Ishikawa (cell line): ENCODE data around the gene RCOR3.

ENCODE experiments used
- CEBPB ChIP-seq: IDR thresholded peaks from 2 replicates; pipeline ENCODE4 v1.6.1; 2012
- EGR1 ChIP-seq: IDR thresholded peaks from 2 replicates; pipeline ENCODE4 v1.6.1; 2012
- EP300 ChIP-seq: IDR thresholded peaks from 2 replicates; pipeline ENCODE4 v1.6.1; 2012; ENCODE audit warnings: borderline replicate concordance
- FOXM1 ChIP-seq: IDR thresholded peaks from 2 replicates; pipeline ENCODE4 v1.6.1; 2012; ENCODE audit warnings: low read depth, borderline replicate concordance
- RAD21 ChIP-seq: IDR thresholded peaks from 2 replicates; pipeline ENCODE4 v1.6.1; 2012; ENCODE audit warnings: low read depth
- REST ChIP-seq: IDR thresholded peaks from 2 replicates; pipeline ENCODE4 v1.6.1; 2012; ENCODE audit warnings: low read depth, mild to moderate bottlenecking
- TAF1 ChIP-seq: IDR thresholded peaks from 2 replicates; pipeline ENCODE4 v1.6.1; 2012; ENCODE audit warnings: low read depth, mild to moderate bottlenecking
- TCF12 ChIP-seq: IDR thresholded peaks from 2 replicates; pipeline ENCODE4 v1.6.1; 2012; ENCODE audit warnings: low read depth
- TEAD4 ChIP-seq: IDR thresholded peaks from 2 replicates; pipeline ENCODE4 v1.6.1; 2012
- TF ChIP-seq, protein P1 (sequence below): IDR thresholded peaks from 2 replicates; pipeline ENCODE4 v1.6.1; 2012
- TF ChIP-seq, protein P2 (sequence below): IDR thresholded peaks from 2 replicates; pipeline ENCODE4 v1.6.1; 2012

- TF ChIP-seq TEAD4: no peak
- TF ChIP-seq, protein P1, sequence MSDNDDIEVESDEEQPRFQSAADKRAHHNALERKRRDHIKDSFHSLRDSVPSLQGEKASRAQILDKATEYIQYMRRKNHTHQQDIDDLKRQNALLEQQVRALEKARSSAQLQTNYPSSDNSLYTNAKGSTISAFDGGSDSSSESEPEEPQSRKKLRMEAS: no peak
- TF ChIP-seq REST: no peak
- no peak for TF ChIP-seq EGR1
- no peak for TF ChIP-seq EP300
- TF ChIP-seq FOXM1: no peak
- TF ChIP-seq, protein P2, sequence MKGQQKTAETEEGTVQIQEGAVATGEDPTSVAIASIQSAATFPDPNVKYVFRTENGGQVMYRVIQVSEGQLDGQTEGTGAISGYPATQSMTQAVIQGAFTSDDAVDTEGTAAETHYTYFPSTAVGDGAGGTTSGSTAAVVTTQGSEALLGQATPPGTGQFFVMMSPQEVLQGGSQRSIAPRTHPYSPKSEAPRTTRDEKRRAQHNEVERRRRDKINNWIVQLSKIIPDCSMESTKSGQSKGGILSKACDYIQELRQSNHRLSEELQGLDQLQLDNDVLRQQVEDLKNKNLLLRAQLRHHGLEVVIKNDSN: no peak
- TF ChIP-seq TAF1: no peak
- TF ChIP-seq CEBPB: no peak
- no peak for TF ChIP-seq RAD21
- no peak for TF ChIP-seq TCF12
Observed at GRCh38 chr1:211280910-211281309, 21.7 kb downstream of the RCOR3 start.
